A549 (cell line): ENCODE results near the gene CMTM3. TPM values are rescaled to one million over a fixed set of nuclear protein-coding genes. Genes with fewer than 3 reads are reported as not detected.

Source experiments
- ATAC-seq, 2 experiments: fragments of 200-7000 bp in 1 of 2; fragments of >200 bp in 1 of 2; cut with Nextera tagmentation in 1 of 2; cut with Tn5 transposase in 1 of 2; 3 replicates each; pipeline versions ENCODE4 v1.8.0 to v1.9.1; 2018 to 2020; ENCODE audit warnings: mild to moderate bottlenecking in 1 of 2, moderate library complexity in 1 of 2
- CTCF ChIA-PET: fragments of 300-600 bp; sonication (Branson Sonifier 250); formaldehyde crosslinking; extraction: SDS; loops from one replicate; lab custom pipeline; 2021; ENCODE audit warnings: antibody characterized with exemption, inconsistent platforms; lab: Yijun Ruan, JAX
- POLR2A ChIA-PET: fragments of 350-600 bp; formaldehyde crosslinking; extraction: SDS; loops from one replicate; lab custom pipeline; 2021; ENCODE audit warnings: antibody characterized with exemption, inconsistent platforms; lab: Yijun Ruan, JAX
- DNase-seq, 2 experiments: peaks; one replicate each; pipeline versions ENCODE4 v3.0.0 to v3.0.0-alpha.2; 2011 to 2016; ENCODE audit warnings: low read depth in 1 of 2, low spot score in 1 of 2
- FAIRE-seq: peaks from 2 replicates; lab custom pipeline; 2011; peaks lifted over from hg19 to GRCh38; lab: Jason Lieb, UNC
- H3K27ac ChIP-seq, 2 experiments: fragments of >200 bp; sonication (Bioruptor Twin); formaldehyde crosslinking; 3 replicates each; pipeline ENCODE4 v1.5.1; 2016 to 2017
- H3K4me1 ChIP-seq: fragments of >200 bp; sonication (Bioruptor Twin); formaldehyde crosslinking; 3 replicates; pipeline ENCODE4 v1.6.1; 2016
- H3K4me2 ChIP-seq: fragments of >200 bp; sonication (Bioruptor Twin); formaldehyde crosslinking; 3 replicates; pipeline ENCODE4 v1.6.1; 2016
- H3K4me3 ChIP-seq: fragments of >200 bp; sonication (Bioruptor Twin); formaldehyde crosslinking; 3 replicates; pipeline ENCODE4 v1.5.1; 2016
- H3K9me3 ChIP-seq: fragments of >200 bp; sonication (Bioruptor Twin); formaldehyde crosslinking; 3 replicates; pipeline ENCODE4 v1.6.1; 2016
- BCL3 ChIP-seq: fragments of >200 bp; sonication (Bioruptor Twin); formaldehyde crosslinking; IDR thresholded peaks from 3 replicates; pipeline ENCODE4 v1.6.1; 2016
- CEBPB ChIP-seq, 2 experiments: fragments of >200 bp in 1 of 2; sonication (Bioruptor Twin) in 1 of 2; formaldehyde crosslinking in 1 of 2; IDR thresholded peaks; 2 replicates each; pipeline ENCODE4 v1.6.1; 2012 to 2016
- CHD2 ChIP-seq: fragments of 150-350 bp; IDR thresholded peaks from 2 replicates; pipeline ENCODE4 v1.6.1; 2014; ENCODE audit warnings: low read length; ENCODE audit not compliant: partially characterized antibody
- FOXS1 ChIP-seq: fragments of 250-450 bp; sonication (Bioruptor Pico); IDR thresholded peaks from 2 replicates; pipeline ENCODE4 v1.5.0; 2020; ENCODE audit warnings: mild to moderate bottlenecking, moderate library complexity
- HDAC2 ChIP-seq: fragments of 200-600 bp; sonication (generic); IDR thresholded peaks from 2 replicates; pipeline ENCODE4 v1.6.1; 2016
- KDM1A ChIP-seq: fragments of 200-600 bp; sonication (generic); IDR thresholded peaks from 2 replicates; pipeline ENCODE4 v1.6.1; 2016; ENCODE audit warnings: low read depth, mild to moderate bottlenecking
- KDM5A ChIP-seq: fragments of 200-600 bp; sonication (generic); IDR thresholded peaks from 2 replicates; pipeline ENCODE4 v1.6.1; 2016; ENCODE audit warnings: antibody characterized with exemption, mild to moderate bottlenecking
- MYC ChIP-seq: IDR thresholded peaks from 2 replicates; pipeline ENCODE4 v1.6.1; 2012; ENCODE audit warnings: mild to moderate bottlenecking, inconsistent platforms, low read length, improper control_type of control experiment, borderline replicate concordance
- NFE2L2 ChIP-seq: fragments of 150-350 bp; conservative IDR thresholded peaks from 2 replicates; pipeline ENCODE4 v1.6.1; 2014; ENCODE audit warnings: low read length
- PHF8 ChIP-seq: fragments of 200-600 bp; sonication (generic); IDR thresholded peaks from 2 replicates; pipeline ENCODE4 v1.6.1; 2016; ENCODE audit warnings: low read depth, mild to moderate bottlenecking, antibody characterized with exemption, moderate library complexity, borderline replicate concordance
- POLR2AphosphoS2 ChIP-seq: conservative IDR thresholded peaks from 2 replicates; pipeline ENCODE4 v1.6.1; 2012; ENCODE audit warnings: low read length, improper control_type of control experiment, inconsistent platforms
- RAD21 ChIP-seq, 2 experiments: fragments of >200 bp in 1 of 2; sonication (Bioruptor Twin) in 1 of 2; formaldehyde crosslinking in 1 of 2; IDR thresholded peaks in 1 of 2; conservative IDR thresholded peaks in 1 of 2; 2 replicates in 1 of 2; 3 replicates in 1 of 2; pipeline ENCODE4 v1.6.1; 2012 to 2018; ENCODE audit warnings: inconsistent platforms in 1 of 2
- REST ChIP-seq: fragments of 200-600 bp; sonication (generic); IDR thresholded peaks from 2 replicates; pipeline ENCODE4 v1.6.1; 2016; ENCODE audit warnings: antibody characterized with exemption, mild to moderate bottlenecking, moderate library complexity
- RFX5 ChIP-seq: fragments of 450-650 bp; IDR thresholded peaks from 2 replicates; pipeline ENCODE4 v1.7.1; 2014; ENCODE audit warnings: antibody characterized with exemption, mild to moderate bottlenecking, moderate library complexity
- TFCP2L1 ChIP-seq: fragments of 250-450 bp; sonication (Bioruptor Pico); IDR thresholded peaks from 2 replicates; pipeline ENCODE4 v1.5.0; 2021; ENCODE audit warnings: mild to moderate bottlenecking
- WGBS: methylation state at CpG from one replicate; pipeline ENCODE4 v1.1.6; 2017; ENCODE audit errors: missing lambda C conversion rate; 5-methylcytosine and 5-hydroxymethylcytosine counted together
- polyA plus RNA-seq, 4 experiments: library from polyadenylated mRNA; depleted of rRNA in 3 of 4; stranded (reverse); fragments of >200 nt; fragmentation: RNase III in 1 of 4; extraction: RNeasy Plus Mini Kit Qiagen cat#74134 plus additional on column Dnase treatment in 1 of 4; gene quantifications; 2 replicates in 3 of 4; 3 replicates in 1 of 4; pipeline ENCODE4 v1.2.3, GENCODE V29; 2011 to 2017

Gene CMTM3
- polyA plus RNA-seq, 2 of the 4 experiments (the other 2 are of a cell fraction), result 36.0 to 36.1 TPM

- TF ChIP-seq RAD21 (conservative IDR thresholded peaks at IDR 0.05 in 1 of 2, IDR thresholded peaks at IDR 0.05 in 1 of 2) (no peak), MYC (no peak), KDM5A (no peak), TFCP2L1 (CRISPR knock-in tag) (no peak), KDM1A (no peak), BCL3 (no peak), PHF8 (no peak), CEBPB (IDR thresholded peaks at IDR 0.05) (no peak), FOXS1 (CRISPR knock-in tag) (no peak), RFX5 (no peak), NFE2L2 (no peak), POLR2AphosphoS2 (no peak), HDAC2 (no peak)
- no peak for FAIRE-seq
- ATAC-seq, result no peak
- Histone ChIP-seq H3K4me2 (no peak overlapping the region), H3K4me3 (no peak overlapping the region), H3K27ac (no peak overlapping the region), H3K9me3 (no peaks in the 10 kb centered on the region), H3K4me1 (peaks cover 8% of the 10 kb centered on the region; the same call in 2 of the 3 replicates)
- DNase-seq, result no peak
- ChIA-PET CTCF (interaction anchor here (0.7 to 4.8 kb wide), 26 partner anchors 9 to 245 kb away, joined by 3 to 74 read pairs (median 7); partner anchors contain the start of genes DYNC1LI2 and NAE1), POLR2A (interaction anchor here (1.8 kb wide), 1 partner anchor 9 kb away, joined by 8 read pairs; no protein-coding TSS in a partner anchor)
- 89% methylated on average over 6 of the region's 6 CpGs for WGBS
Observed at GRCh38 chr16:66651965-66652364, 47.5 kb downstream of the CMTM3 start.

GRCh38 chr16:66652661-66653360 lies 48.3 kb downstream of the CMTM3 start:
- Histone ChIP-seq H3K4me3 (no peak overlapping the region), H3K27ac (no peak overlapping the region), H3K9me3 (no peaks in the 10 kb centered on the region), H3K4me1 (peaks cover 8% of the 10 kb centered on the region; the same call in 2 of the 3 replicates), H3K4me2 (no peak overlapping the region)
- 85% methylated on average over 7 of the region's 7 CpGs for WGBS
- DNase-seq, result no peak
- FAIRE-seq, result no peak
- CTCF ChIA-PET, result interaction anchor here (0.9 to 4.8 kb wide), 10 partner anchors 9 to 220 kb away, joined by 3 to 74 read pairs (median 18); no protein-coding TSS in a partner anchor
- POLR2A ChIA-PET, result no interaction called here
- ATAC-seq, result no peak
- no peak for TF ChIP-seq PHF8
- no peak for TF ChIP-seq RFX5
- no peak for TF ChIP-seq CEBPB (IDR thresholded peaks at IDR 0.05)
- no peak for TF ChIP-seq CHD2

GRCh38 chr16:66653581-66654350 lies 49.3 kb downstream of the CMTM3 start:
- CTCF ChIA-PET, result interaction anchor here (0.9 to 4.8 kb wide), 6 partner anchors 8 to 219 kb away, joined by 3 to 74 read pairs (median 18); no protein-coding TSS in a partner anchor
- WGBS, result 90% methylated on average over 6 of the region's 6 CpGs
- no peak overlapping the region for H3K4me3 ChIP-seq
- no peak for ATAC-seq
- TF ChIP-seq CEBPB (IDR thresholded peaks at IDR 0.05) (peak; percentile 34 to 64; a peak in 2 of 4 replicates), REST (no peak)
- TF ChIP-seq, all 56 proteins: peak for 1
- POLR2A ChIA-PET, result no interaction called here
- H3K4me2 ChIP-seq, result no peak overlapping the region
- DNase-seq (no peak), FAIRE-seq (no peak)
- H3K9me3 ChIP-seq, result no peaks in the 10 kb centered on the region
- no peak overlapping the region for H3K27ac ChIP-seq
- H3K4me1 ChIP-seq, result peaks cover 8% of the 10 kb centered on the region; the same call in 2 of the 3 replicates
